CMK (cell line): ENCODE results near the gene UBE2V1.
A peak's percentile ranks its signal among the peaks of the same experiment; 100 is the strongest.
"Not testable (repeated sequence)": the region's sequence is repeated elsewhere in the genome, so short reads cannot be mapped to it uniquely, and the experiment has no call there.

Source experiments
- DNase-seq: peaks from one replicate; pipeline ENCODE4 v3.0.0-alpha.2; 2010; ENCODE audit warnings: low read depth

UBE2V1 gene

GRCh38 chr20:50112512-50113419 is at the start of gene UBE2V1:
UBE2V1 (minus strand) TSS chr20:50113150; CDS start chr20:50113128, 22 bp downstream.
- peak; percentile 68 for DNase-seq

GRCh38 chr20:50161494-50161893 is 48.5 kb upstream of the UBE2V1 start:
- DNase-seq, result not testable (repeated sequence)

GRCh38 chr20:50153500-50154377 is 40.8 kb upstream of the UBE2V1 start, which contains the start of gene PEDS1:
PEDS1 (minus strand) TSS chr20:50153723; CDS start chr20:50153637, 86 bp downstream.
- DNase-seq, result peak; percentile 64

- no peak for DNase-seq
These were observed 40.2 kb upstream of the UBE2V1 start for GRCh38 chr20:50153153-50153499.

GRCh38 chr20:50152394-50153152 is 39.6 kb upstream of the UBE2V1 start:
- DNase-seq, result no peak

- DNase-seq, result no peak
These were observed 38.2 kb upstream of the UBE2V1 start for GRCh38 chr20:50151034-50151743.

- DNase-seq, result no peak
These were observed 36.7 kb upstream of the UBE2V1 start for GRCh38 chr20:50149481-50150254.

- peak; percentile 60 for DNase-seq
These were observed 34.0 kb upstream of the UBE2V1 start for GRCh38 chr20:50146732-50147662.

- DNase-seq, result no peak
These were observed 33.3 kb upstream of the UBE2V1 start for GRCh38 chr20:50146214-50146613.

GRCh38 chr20:50145566-50145965 is 32.6 kb upstream of the UBE2V1 start:
- no peak for DNase-seq

GRCh38 chr20:50144362-50144761 is 31.4 kb upstream of the UBE2V1 start:
- DNase-seq, result no peak

- no peak for DNase-seq
These were observed 29.9 kb upstream of the UBE2V1 start for GRCh38 chr20:50142812-50143211.

GRCh38 chr20:50141811-50142561 is 29.0 kb upstream of the UBE2V1 start:
- DNase-seq, result no peak

- DNase-seq, result no peak
These were observed 28.2 kb upstream of the UBE2V1 start for GRCh38 chr20:50141018-50141675.

GRCh38 chr20:50140339-50140859 is 27.4 kb upstream of the UBE2V1 start:
- no peak for DNase-seq

- DNase-seq, result no peak
These were observed 25.8 kb upstream of the UBE2V1 start for GRCh38 chr20:50138479-50139393.

- DNase-seq, result no peak
These were observed 25.1 kb upstream of the UBE2V1 start for GRCh38 chr20:50138120-50138478.
